Pericardium fibroblast (primary cell): ENCODE measurements around the gene CXorf49. TPM values are rescaled to one million over a fixed set of nuclear protein-coding genes. Genes with fewer than 3 reads are reported as not detected.

Experiments used
- total RNA-seq: library from RNA; depleted of rRNA; stranded (reverse); fragments of >200 nt; gene quantifications from 2 replicates; pipeline ENCODE4 v1.2.3, GENCODE V29; 2015

CXorf49 gene
- not detected in 2 replicates for total RNA-seq

DNA sequence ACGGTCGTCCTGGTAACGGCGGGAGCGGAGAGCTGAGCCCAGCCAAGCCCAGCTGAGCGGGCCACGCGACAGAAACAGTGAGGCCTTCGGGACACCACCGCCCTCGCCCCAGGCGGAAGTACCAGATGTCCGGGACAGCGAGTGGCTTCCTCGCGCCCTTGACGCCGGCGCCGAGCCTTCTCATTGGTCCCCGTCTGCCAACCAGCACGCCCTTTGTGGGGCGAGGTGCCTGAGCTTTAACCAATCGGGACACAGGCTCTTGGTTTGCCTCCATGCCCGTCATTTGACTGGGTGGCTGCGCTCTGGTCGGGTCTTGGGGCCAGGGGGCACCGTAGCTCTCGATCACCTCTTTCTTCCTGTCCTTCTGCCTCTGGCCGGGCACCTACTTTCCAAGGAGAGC lies at the start of gene CXorf49:
CXorf49 (minus strand) TSS at position 101 of the 400 bp plus-strand sequence. CDS start 134 bp downstream, outside the sequence.

DNA sequence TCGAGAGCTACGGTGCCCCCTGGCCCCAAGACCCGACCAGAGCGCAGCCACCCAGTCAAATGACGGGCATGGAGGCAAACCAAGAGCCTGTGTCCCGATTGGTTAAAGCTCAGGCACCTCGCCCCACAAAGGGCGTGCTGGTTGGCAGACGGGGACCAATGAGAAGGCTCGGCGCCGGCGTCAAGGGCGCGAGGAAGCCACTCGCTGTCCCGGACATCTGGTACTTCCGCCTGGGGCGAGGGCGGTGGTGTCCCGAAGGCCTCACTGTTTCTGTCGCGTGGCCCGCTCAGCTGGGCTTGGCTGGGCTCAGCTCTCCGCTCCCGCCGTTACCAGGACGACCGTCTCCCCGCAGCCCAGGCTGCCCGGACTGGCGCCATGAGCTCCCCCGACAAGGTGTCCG lies 45.0 kb upstream of the CXorf49 start, which contains the start of gene CXorf49B:
CXorf49B (plus strand) TSS at position 301 of the 400 bp plus-strand sequence; CDS start at position 376, 75 bp downstream.

DNA sequence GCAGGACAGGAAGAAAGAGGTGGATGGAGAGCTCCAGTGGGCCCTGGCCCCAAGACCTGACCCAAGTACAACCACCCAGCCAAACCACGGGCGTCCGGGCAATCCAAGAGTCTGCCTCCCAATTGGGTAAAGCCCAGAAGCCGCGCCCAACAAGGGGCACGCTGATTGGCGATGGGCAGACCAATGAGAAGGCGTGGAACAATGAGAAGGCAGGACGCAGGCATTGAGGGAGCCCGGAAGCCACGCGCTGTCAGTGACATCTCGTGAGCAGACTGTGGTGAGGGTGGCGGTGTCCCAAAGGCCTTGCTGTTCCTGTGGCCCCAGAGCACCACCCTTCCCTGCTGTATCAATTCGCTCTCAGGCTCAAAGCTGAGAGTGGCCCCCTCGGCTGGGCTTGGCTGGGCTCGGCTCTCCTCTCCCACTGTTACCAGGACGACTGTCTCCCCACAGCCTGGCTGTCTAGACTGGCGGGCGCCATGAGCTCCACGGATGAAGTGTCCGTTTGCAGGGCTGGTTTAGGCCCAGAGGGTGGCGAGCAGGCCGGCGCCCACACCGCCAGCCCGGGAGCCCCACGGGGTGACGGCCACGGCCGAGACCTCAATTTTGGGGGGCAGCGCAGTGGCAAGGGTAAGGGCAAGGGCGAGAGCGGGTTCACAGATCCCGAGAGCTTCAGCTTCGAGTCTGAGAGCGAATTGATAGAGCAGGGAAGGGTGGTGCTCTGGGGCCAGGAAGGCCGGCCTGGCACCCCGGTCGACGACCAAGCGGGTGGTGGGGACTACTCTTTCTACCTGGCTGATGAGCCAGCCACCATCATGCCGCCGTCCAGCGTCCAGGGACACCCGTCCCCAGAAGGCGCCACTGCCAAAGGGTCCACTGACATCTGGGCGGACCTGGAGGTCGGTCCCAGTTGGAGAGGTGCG lies 50.5 kb downstream of the CXorf49 start, which contains the start of gene LOC101059915:
LOC101059915 (plus strand) TSS at position 219 of the 920 bp plus-strand sequence.

Other genes with a start within 250 kb of the CXorf49 start
- 53.9 and 56.9 TPM in 2 replicates for gene OGT, start 185.2 kb downstream of the CXorf49 start, total RNA-seq
- 1.4 and 4.3 TPM in 2 replicates for gene GCNA, start 139.8 kb downstream of the CXorf49 start, total RNA-seq
- not detected in 2 replicates for gene CXCR3, start 99.8 kb downstream of the CXorf49 start, total RNA-seq
- gene CXorf49B, start 45.1 kb upstream of the CXorf49 start, total RNA-seq = not detected in 2 replicates
- 2.0 and 2.3 TPM in 2 replicates for gene NHSL2, start 192.6 kb upstream of the CXorf49 start, total RNA-seq